ENCODE data around the gene SLC25A48. TPM values are rescaled to one million over a fixed set of nuclear protein-coding genes. Genes with fewer than 3 reads are reported as not detected.

Gene SLC25A48
- polyA plus RNA-seq, 1 donor (not counting 4 experiments of a cell fraction or from before 2014, with no cell fraction given), result not detected

- H3K9me1 ChIP-seq (ENCODE audit: control insufficient read depth, extremely low read depth, insufficient read depth, low read length), result no peaks in the 10 kb centered on the region
- FAIRE-seq, result no peak
- H3K36me3 ChIP-seq (ENCODE audit: control insufficient read depth in 2 of 2, extremely low read depth in 1 of 2, insufficient read depth in 2 of 2, low read length in 2 of 2), result no peaks in the 10 kb centered on the region
- DNase-seq (ENCODE audit: low read depth, low spot score), result no peak
- H3K4me2 ChIP-seq (ENCODE audit: control insufficient read depth, extremely low read depth, insufficient read depth, low read depth, low read length), result no peak overlapping the region
- no peaks in the 10 kb centered on the region for H4K20me1 ChIP-seq (ENCODE audit: control insufficient read depth, extremely low read depth, insufficient read depth, low read length)
- H3K27me3 ChIP-seq (ENCODE audit: control insufficient read depth, extremely low read depth, insufficient read depth, low read length), result peaks cover 14% of the 10 kb centered on the region
- dilution Hi-C loops (cut with MboI; ENCODE audit: extremely low pct_ligation_motif_present, low sequenced_read_pairs), result loop anchor here (25.0 kb wide), 1 partner anchor 366 kb away; the partner anchor contains the start of gene TIFAB
- H3K4me3 ChIP-seq (ENCODE audit: control insufficient read depth in 2 of 3, extremely low read depth in 1 of 3, insufficient read depth in 2 of 3, low read depth in 1 of 3, low read length in 3 of 3), result no peak overlapping the region
- no peaks in the 10 kb centered on the region for H3K4me1 ChIP-seq (ENCODE audit: control insufficient read depth, extremely low read depth, insufficient read depth, low read length)
- TF ChIP-seq EZH2 (IDR thresholded peaks at IDR 0.05; ENCODE audit: low read length) (no peak), CTCF (optimal IDR thresholded peaks at IDR 0.05 in 1 of 3, IDR thresholded peaks at IDR 0.05 in 1 of 3, conservative IDR thresholded peaks at IDR 0.05 in 1 of 3; ENCODE audit: extremely low read depth in 1 of 3, insufficient read depth in 2 of 3, low read length in 3 of 3) (no peak)
- H3K27ac ChIP-seq (ENCODE audit: control insufficient read depth, insufficient read depth, low read length), result no peak overlapping the region
- no peak overlapping the region for H3K9ac ChIP-seq (ENCODE audit: control insufficient read depth, extremely low read depth, insufficient read depth, low read length)
- no peaks in the 10 kb centered on the region for H3K9me3 ChIP-seq (ENCODE audit: control insufficient read depth, low read depth, low read length)
- H3K79me2 ChIP-seq (ENCODE audit: control insufficient read depth, insufficient read depth, low read length), result no peaks in the 10 kb centered on the region
- H2AFZ ChIP-seq (ENCODE audit: control insufficient read depth, low read length), result no peak overlapping the region
Observed at GRCh38 chr5:135827965-135828781, 6.3 kb upstream of the SLC25A48 start.

GRCh38 chr5:135828782-135829127 is 5.7 kb upstream of the SLC25A48 start:
- no peaks in the 10 kb centered on the region for H3K9me1 ChIP-seq (ENCODE audit: control insufficient read depth, extremely low read depth, insufficient read depth, low read length)
- H3K27ac ChIP-seq (ENCODE audit: control insufficient read depth, insufficient read depth, low read length), result no peak overlapping the region
- H3K4me2 ChIP-seq (ENCODE audit: control insufficient read depth, extremely low read depth, insufficient read depth, low read depth, low read length), result no peak overlapping the region
- H3K4me1 ChIP-seq (ENCODE audit: control insufficient read depth, extremely low read depth, insufficient read depth, low read length), result no peaks in the 10 kb centered on the region
- no peaks in the 10 kb centered on the region for H3K79me2 ChIP-seq (ENCODE audit: control insufficient read depth, insufficient read depth, low read length)
- no peaks in the 10 kb centered on the region for H3K9me3 ChIP-seq (ENCODE audit: control insufficient read depth, low read depth, low read length)
- dilution Hi-C loops (cut with MboI; ENCODE audit: extremely low pct_ligation_motif_present, low sequenced_read_pairs), result loop anchor here (25.0 kb wide), 1 partner anchor 366 kb away; the partner anchor contains the start of gene TIFAB
- H3K36me3 ChIP-seq (ENCODE audit: control insufficient read depth in 2 of 2, extremely low read depth in 1 of 2, insufficient read depth in 2 of 2, low read length in 2 of 2), result no peaks in the 10 kb centered on the region
- no peak overlapping the region for H2AFZ ChIP-seq (ENCODE audit: control insufficient read depth, low read length)
- FAIRE-seq, result no peak
- DNase-seq (ENCODE audit: low read depth, low spot score), result no peak
- TF ChIP-seq CTCF (optimal IDR thresholded peaks at IDR 0.05 in 1 of 3, IDR thresholded peaks at IDR 0.05 in 1 of 3, conservative IDR thresholded peaks at IDR 0.05 in 1 of 3; ENCODE audit: extremely low read depth in 1 of 3, insufficient read depth in 2 of 3, low read length in 3 of 3), result no peak
- TF ChIP-seq EZH2 (IDR thresholded peaks at IDR 0.05; ENCODE audit: low read length), result no peak
- H3K27me3 ChIP-seq (ENCODE audit: control insufficient read depth, extremely low read depth, insufficient read depth, low read length), result peaks cover 14% of the 10 kb centered on the region
- no peaks in the 10 kb centered on the region for H4K20me1 ChIP-seq (ENCODE audit: control insufficient read depth, extremely low read depth, insufficient read depth, low read length)
- no peak overlapping the region for H3K4me3 ChIP-seq (ENCODE audit: control insufficient read depth in 2 of 3, extremely low read depth in 1 of 3, insufficient read depth in 2 of 3, low read depth in 1 of 3, low read length in 3 of 3)
- H3K9ac ChIP-seq (ENCODE audit: control insufficient read depth, extremely low read depth, insufficient read depth, low read length), result no peak overlapping the region

All from keratinocyte (primary cell).